ENCODE results near the gene PLXND1.

GRCh38 chr3:129513705-129514104 lies 92.8 kb downstream of the PLXND1 start:
- TF ChIP-seq EP300 (IDR thresholded peaks at IDR 0.05; ENCODE audit: borderline replicate concordance) (no peak), MAX (IDR thresholded peaks at IDR 0.05) (no peak), TAF1 (IDR thresholded peaks at IDR 0.05; ENCODE audit: low read depth) (no peak), TCF12 (IDR thresholded peaks at IDR 0.05; ENCODE audit: low read depth) (no peak), YY1 (IDR thresholded peaks at IDR 0.05; ENCODE audit: low read depth) (no peak), TEAD4 (IDR thresholded peaks at IDR 0.05) (no peak), CREB1 (IDR thresholded peaks at IDR 0.05; ENCODE audit: low read depth) (no peak), REST (IDR thresholded peaks at IDR 0.05; ENCODE audit: low read depth) (no peak), CEBPB (IDR thresholded peaks at IDR 0.05) (no peak), RAD21 (IDR thresholded peaks at IDR 0.05; ENCODE audit: low read depth) (no peak)

Measured in Ishikawa (cell line).